Neural cell (in vitro differentiated cells): ENCODE measurements around the gene NCOR1.

Source experiments
- CTCF ChIP-seq: fragments of 450-650 bp; IDR thresholded peaks from 2 replicates; pipeline ENCODE4 v1.5.1; 2014; ENCODE audit warnings: antibody characterized with exemption, mild to moderate bottlenecking, moderate library complexity; ENCODE audit not compliant: poor library complexity, severe bottlenecking
- EP300 ChIP-seq: fragments of 450-650 bp; conservative IDR thresholded peaks from 2 replicates; pipeline ENCODE4 v1.6.1; 2014; ENCODE audit warnings: antibody characterized with exemption, mild to moderate bottlenecking, moderate library complexity; ENCODE audit not compliant: poor library complexity, severe bottlenecking
- EZH2 ChIP-seq: fragments of 200-600, 300-800 bp; shearing (Covaris generic), sonication (generic); IDR thresholded peaks from 2 replicates; pipeline ENCODE4 v1.6.1; 2014; ENCODE audit warnings: antibody characterized with exemption, low read length, borderline replicate concordance, mild to moderate bottlenecking; ENCODE audit not compliant: insufficient read depth, poor library complexity, severe bottlenecking
- POLR2AphosphoS5 ChIP-seq: IDR thresholded peaks from 2 replicates; pipeline ENCODE4 v1.6.1; 2012
- TAF1 ChIP-seq: IDR thresholded peaks from 2 replicates; pipeline ENCODE4 v1.6.1; 2012; ENCODE audit warnings: low read depth

- TF ChIP-seq CTCF (no peak), POLR2AphosphoS5 (no peak), EP300 (no peak), TAF1 (no peak), EZH2 (no peak)
These were observed 164.5 kb downstream of the NCOR1 start for GRCh38 chr17:16050844-16051243.
